ENCODE data around the gene BDH2.

Gene BDH2

DNA sequence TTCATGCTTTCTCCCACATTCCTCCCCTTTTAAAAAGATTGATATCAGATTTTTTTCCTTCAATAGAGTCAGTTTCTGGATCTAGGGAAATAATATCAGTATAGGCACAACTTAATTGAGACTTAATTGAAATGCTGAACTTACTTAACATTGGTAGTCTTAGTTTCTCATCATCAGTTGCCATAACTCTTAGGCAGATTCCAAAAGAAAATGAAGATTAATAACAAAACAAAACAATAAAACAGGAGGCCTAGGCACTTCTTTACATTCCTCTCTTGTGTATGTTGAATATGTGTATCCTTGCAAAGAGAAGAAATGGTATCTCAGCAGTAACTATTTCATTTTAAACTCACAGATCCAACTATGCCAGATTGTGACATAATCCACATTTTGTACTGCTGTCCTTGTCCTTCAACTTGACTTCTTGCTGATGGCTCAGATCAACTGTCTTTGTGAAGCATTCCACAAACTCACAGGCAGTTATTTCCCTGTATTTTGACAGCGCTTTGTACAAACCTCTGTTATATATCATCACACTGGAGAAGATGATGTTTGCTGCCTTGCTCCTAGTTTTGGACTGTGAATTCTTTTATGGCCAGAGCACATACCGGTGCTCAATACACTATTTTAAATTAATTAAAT is 14.0 kb downstream of the BDH2 start:
- DNase-seq (ENCODE audit: low read depth), result no peak

DNA sequence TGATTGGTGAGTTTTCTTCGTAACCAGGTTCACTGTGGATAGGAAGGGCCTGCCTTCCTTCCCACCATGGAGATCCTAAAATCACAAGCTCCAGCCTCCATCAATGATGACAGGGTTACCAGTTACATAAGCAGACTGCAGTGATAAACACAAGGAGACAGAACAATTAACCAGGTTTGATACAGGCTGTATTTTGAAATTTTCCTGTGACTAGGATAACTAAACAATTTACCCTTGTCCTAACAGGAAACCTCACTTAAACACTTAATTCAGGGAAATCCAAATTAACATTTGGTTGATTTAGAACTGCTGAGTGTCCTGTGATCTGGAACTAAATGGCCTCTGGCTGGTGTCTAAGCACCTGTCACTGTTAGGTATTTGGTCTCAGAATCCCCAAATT is 20.0 kb downstream of the BDH2 start:
- no peak for DNase-seq (ENCODE audit: low read depth)

DNA sequence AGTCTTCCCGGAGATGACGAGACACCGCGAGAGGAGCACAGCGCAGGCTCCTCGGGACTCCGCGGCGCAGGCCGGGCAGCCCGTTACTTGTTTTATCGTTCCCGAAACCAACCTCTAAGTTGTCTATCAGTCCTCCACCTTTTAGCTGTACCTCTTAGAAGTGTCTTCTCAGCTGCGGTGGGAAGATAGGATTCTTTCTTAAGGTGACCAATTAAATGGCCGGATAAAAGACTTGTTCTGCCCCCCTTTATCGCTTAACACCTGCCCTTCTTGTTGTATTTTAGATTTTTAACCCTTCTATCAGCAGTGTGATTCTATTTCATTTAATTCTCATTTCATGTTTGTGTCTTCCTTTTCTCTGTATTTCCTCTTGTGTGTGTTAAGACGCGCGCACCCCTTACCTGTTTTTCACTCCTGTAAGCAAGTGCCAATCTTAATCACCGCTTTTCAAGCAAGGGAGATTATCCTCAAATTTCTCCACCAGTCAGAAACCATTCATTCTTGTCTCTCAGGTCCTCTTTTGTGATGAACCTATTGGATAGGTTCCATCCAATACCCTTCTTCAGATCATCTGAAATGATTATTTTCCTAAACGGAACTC is 22.8 kb downstream of the BDH2 start, which contains the start of gene SLC9B2:
SLC9B2 (minus strand) TSS at position 15 of the 601 bp plus-strand sequence. CDS start 9,211 bp downstream, outside the sequence.
- no peak for DNase-seq (ENCODE audit: low read depth)

DNA sequence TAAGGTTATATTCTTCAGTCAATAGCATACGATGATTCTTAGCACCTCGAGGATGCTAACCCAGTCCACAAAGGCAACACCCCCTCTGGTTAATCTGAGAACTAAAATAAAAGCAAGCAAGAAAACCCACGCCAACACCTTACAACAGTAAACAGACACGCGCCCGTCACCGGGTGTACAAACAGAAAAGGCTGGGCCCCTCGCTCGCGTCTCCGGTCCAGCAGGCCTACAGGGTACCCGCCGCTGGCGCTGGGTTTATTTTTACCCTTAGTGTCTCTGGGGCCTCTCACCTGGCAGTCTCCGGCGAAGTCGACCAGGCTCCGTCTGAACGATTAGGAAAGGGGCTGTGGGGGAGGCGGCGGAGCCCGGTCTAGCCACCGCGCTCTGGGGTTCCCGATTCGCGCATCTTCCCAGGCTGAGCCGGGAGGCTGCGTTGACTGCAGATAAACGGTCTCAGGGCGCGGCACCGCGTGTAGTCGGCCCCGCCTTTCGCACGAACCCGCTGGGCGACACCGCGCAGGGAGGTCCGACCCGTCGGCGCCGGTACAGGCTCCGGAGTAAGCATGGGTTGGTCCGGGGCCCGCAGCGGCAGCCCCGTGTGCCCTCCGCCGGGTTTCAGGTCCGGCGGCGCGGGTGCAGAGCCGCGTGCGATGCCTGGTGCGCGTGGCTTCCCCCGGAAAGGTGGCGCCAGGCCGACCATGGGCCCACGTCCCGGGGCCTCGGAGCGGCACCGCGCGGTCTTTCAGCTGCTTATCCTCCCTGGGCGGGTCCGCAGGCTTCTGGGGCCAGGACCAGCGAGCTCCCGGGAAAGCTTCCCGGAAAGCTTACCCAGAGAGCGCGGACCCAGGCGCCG is 23.5 kb downstream of the BDH2 start:
- peak; percentile 57 for DNase-seq (ENCODE audit: low read depth)

DNA sequence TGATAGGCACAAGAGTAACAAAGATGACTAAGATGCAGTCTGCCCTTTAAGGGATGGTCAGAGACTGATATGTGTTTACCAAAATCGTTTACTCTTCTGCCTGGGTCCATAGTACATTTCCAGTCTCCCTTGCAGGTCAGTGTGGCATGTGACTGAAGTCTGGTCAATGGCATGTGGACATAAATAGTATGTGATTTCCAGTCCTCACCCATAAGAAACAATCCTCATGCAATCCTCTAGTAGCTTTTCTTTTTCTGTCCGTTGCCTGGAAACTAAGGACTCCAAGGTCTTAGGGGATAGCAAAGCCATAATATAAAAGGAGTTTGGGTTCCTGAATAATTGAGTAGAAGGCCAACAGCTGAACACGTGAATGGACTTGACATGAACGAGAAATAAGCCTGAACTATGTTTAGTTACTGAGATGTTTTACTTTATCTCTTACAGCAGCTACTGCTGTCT is 24.2 kb downstream of the BDH2 start:
- DNase-seq (ENCODE audit: low read depth), result no peak

DNA sequence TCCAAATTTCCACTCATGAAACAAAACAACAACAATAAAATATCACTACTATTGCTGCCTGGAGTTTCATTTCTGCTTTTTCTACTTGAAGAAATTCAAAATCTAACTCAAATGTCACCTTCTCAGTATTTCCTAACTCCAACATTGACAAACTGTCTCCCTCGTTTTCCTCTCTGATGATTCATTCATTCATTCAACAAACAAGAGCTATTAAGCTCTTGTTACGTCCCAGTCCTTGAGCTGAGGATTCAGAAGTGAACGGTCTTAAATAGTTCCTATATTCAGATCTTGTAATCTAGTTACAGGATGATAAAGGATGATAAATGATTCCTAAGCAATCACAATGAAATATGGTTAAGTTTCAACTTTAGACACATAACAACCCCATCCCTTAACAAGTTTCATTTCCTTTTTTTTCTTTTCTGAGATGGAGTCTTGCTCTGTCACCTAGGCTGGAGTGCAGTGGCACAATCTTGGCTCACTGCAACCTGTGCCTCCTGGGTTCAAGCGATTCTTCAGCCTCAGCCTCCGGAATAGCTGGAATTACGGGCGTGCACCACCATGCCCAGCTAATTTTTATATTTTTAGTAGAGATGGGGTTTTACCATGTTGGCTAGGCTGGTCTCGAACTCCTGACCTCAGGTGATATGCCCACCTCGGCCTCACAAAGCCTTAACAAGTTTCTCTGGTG is 24.7 kb downstream of the BDH2 start:
- DNase-seq (ENCODE audit: low read depth), result no peak

DNA sequence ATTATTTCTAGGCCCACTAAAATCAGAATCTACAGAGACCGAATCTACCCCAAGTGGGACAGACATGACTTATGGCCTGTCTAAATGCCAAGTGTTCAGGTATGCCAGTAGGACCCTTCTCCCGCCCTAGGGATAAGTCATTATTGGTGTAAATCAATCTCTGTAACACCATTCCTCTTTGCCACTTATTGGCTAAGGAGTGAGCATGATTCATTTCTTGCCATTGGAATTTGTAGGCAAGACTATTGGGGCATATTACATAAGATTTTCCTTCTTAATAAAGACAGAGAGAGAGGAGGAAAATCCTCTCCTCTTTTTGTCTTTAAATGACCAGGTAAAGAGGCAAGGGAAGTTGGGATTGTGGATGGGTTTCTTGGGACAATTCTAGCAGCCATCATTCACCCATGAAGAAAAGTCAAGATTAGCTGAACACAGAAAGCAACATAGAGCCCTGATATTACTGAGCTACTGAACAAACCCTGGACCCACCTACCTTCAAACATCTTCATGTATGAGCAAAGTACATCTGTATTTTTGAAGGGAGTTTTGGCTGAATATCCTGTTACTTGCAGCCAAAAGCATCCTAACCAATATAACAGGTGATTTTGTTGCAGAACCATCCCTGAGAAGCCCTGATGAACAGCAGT is 25.7 kb downstream of the BDH2 start:
- DNase-seq (ENCODE audit: low read depth), result no peak

DNA sequence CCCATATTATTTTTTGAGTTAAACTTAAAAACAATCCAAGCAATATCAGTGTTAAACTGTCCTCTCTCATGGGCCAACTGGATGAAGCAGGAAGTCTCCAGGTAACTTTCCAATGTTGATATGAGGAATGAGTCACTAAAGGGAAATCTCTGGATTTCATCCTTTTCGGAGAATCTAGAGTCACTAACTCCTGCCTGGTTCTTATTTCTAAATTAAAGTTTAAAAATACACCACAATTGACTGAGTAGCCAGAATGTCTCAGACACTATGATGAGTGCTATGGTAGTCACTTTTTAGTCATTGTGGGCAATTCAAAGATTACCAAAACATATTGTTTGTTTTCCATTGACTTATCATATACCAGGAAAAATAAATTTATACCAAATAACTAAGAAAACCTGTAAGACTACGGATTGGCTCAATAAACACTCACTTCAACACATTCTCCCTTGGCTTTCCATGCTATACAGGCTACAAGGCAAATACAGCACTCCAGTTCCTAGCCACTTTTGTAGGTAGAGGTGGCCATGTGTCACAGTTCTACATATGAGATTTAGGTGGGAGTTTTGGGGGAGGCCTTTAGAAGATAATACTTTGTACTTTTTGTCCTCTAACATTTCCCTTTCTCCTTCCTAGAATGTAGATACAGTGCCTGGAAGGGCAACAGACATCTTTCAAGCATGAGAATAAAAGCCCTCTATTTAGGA is 31.6 kb downstream of the BDH2 start:
- DNase-seq (ENCODE audit: low read depth), result no peak

DNA sequence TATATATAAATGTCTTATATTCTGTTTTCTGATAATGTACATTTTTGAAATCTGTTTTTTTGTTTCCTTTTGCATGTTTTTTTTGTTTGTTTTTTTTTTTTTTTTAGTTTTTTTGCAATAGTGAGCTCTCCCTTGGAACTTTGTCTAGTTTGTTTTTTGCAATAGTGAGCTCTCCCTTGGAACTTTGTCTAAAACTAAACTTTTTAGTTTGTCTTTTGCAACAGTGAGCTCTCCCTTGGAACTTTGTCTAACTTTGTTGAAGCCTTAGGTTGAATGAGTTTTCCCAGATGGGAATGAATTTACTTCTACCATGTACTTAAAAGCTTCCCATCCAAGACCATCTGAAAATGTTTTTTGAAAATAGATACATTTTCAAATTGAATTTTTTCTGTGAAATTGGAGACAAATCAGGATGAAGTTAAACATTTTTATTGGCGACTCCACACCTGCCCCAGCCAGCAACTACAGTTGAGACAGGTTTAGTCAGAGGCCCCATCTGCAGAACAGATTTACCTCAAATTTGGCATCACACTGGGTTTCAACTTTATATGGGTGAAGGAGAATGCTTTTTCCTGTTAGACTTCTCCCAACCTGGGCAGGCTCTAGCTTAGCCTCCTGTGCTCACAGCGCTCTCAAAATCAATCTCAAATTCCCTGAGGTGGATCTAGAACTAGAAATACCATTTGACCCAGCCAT is 39.0 kb downstream of the BDH2 start:
- no peak for DNase-seq (ENCODE audit: low read depth)

DNA sequence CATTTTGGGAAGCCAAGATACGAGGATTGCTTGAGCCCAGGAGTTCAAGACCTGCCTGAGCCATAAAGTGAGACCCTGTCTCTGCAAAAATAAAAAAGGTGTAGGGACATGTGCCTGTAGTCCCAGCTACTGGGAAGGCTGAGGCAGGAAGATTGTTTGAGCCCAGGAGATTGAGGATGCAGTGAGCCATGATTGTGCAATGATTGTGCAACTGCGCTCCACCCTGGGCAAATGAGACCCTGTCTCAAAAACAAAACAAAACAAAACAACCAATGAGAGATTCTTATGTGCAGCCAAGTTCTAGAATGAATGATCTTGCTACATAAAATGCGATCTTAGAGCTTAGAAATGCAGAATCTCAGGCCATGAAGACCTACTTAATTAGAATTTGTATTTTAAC is 45.6 kb downstream of the BDH2 start:
- no peak for DNase-seq (ENCODE audit: low read depth)

DNA sequence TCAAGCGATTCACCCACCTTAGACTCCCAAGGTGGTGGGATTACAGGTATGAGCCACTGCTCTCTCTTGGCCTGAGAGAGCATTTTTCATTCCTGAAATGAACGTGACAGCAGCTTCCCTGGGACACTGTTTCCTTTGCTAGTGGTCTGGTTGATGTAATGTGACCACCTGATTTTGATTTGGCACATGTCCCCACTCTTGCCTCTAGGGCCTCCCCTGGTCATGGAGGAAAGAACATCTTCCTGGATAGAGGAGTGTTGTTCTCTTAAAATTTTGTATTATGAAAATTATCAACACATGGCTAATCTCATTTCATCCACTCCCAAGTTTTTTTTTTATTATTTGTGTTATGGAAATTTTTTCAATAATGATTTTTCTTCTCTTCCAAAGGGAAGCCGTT is 46.9 kb downstream of the BDH2 start:
- DNase-seq (ENCODE audit: low read depth), result no peak

DNA sequence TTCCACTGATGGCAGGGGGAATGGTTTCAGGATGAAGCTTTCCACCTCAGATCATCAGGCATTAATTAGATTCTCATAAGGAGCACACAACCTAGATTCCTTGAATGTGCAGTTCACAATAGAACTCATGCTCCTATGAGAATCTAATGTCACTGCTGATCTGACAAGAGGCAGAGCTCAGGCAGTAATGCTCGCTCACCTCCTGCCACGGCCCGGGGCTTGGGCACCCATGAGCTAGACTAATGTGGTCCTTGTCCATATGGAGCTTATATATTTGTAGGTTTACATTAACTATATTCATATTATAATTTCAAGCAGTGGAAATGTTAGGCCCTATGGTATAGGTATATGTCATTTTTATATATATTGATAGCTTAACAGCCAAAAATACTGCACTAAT is 47.5 kb downstream of the BDH2 start:
- no peak for DNase-seq (ENCODE audit: low read depth)

DNA sequence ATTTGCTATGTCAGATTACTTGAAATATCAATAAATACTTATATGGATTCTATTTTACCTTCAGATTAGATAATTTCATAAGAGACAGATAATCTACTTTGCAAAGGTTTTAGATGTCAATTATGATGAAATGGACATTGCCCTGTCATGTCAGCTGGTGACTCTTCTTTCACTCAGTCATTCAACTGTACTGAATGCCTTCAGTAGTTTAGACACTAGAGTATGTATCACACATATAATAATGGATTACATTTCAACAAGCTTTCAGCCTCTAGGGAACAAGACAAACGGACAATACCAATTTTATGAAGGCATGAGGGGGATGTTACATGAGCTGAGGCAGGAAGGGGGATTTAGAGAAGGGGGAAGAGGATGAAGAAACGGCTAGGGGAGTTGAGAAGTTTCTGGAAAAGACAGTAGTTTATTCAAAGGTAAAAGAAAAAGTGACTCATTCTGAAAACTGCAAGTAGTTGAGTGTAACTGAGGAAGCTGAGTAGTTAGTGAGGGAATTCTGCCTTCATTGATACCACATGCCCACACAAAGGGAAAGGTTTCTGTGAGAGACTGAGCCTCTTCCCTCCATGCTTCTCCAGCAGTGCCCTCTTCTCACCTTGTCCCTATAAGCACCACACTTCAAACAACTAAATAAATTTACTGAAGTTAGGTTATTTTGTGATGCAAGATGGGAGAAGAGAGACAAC is 48.7 kb downstream of the BDH2 start:
- peak; percentile 3 for DNase-seq (ENCODE audit: low read depth)

DNA sequence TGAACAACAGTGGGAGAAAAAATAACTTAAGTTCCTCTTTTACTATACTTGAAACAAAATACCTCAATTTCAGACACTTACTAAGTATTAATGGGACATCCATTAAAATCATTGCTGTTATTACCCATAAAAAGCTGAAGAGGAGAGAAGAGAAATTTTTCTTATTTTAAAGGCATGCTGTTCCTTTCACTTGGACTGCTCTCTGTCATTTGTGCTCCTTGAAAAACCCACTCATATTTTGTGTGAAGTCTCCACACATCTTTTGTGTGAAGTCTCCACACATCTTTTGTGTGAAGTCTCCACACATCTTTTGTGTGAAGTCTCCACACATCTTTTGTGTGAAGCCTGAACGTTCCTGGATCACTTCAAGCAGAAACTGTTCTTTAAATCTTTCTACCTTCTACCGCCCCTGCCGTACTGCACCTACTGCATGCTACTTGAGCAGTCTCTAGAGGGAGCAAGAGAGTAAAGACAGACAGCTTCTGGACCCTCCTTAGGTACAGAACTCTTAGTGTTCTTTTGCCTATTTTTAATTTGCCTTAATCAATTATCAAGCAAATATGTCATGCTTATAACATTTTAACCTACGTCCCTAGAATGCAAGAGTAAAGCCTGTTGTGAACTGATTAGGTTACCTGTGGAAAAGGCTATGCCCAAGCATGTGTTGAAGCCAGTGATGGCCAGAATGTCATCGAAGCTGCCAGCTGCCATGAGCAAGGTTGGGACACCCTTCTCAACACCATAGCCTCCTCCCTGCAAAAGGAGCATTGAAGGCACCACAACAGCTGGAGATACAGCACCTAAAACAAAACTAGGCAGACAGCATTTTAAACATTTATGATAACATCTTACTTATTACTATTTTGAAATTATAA is 53.0 kb downstream of the BDH2 start:
- peak; percentile 20 for DNase-seq (ENCODE audit: low read depth)

DNA sequence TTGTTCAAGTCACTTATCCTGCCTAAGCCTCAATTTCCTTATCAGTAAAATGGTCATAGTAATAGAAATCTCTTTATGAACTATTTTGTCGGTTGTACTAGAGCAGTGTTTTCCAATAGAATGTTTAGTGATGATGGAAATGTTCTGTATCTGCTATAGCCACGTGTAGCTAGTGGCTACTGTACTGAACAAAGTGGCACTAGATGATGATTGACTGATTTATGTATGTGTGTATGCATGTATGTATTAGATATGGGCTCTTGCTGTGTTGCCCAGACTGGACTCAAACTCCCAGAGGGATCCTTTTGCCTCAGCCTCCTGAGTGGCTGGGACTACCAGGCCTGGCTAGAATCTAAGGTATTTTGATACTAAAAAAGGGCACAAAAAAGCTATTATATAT is 55.5 kb downstream of the BDH2 start:
- no peak for DNase-seq (ENCODE audit: low read depth)

DNA sequence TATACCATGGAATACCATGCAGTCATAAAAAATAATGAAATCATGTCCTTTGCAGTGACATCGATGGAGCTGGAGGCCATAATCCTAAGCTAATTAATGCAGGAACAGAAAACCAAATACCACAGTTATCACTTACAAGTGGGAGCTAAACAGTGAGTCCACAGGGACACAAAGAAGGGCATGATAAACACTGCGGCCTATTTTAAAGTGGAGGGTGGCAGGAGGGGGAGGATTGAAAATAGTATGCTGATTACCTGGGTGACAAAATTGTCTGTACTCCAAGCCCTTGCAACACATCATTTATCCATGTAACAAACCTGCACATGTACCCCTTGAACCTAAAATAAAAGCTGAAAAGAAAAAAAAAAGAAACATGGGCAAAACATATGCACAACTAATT is 63.5 kb downstream of the BDH2 start:
- no peak for DNase-seq (ENCODE audit: low read depth)

DNA sequence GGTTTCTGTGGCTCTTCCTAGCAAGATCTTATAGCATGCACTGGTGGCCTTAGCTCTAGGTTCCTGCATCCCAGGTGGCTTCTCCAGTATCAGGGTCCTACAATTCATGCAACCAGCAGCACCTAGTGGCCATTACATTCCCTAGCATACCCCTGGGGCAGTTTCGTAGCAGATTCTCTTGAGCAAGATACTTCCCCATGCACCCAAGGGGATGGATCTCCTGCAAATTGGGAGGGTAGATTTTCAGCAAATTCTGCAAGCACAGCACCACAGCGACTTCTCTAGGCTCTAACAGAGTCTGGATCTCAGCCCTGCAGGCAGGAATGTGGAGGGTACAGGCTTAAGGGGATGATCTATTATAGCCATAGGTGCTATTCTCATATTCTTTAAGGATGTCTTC is 67.1 kb downstream of the BDH2 start:
- DNase-seq (ENCODE audit: low read depth), result no peak

DNA sequence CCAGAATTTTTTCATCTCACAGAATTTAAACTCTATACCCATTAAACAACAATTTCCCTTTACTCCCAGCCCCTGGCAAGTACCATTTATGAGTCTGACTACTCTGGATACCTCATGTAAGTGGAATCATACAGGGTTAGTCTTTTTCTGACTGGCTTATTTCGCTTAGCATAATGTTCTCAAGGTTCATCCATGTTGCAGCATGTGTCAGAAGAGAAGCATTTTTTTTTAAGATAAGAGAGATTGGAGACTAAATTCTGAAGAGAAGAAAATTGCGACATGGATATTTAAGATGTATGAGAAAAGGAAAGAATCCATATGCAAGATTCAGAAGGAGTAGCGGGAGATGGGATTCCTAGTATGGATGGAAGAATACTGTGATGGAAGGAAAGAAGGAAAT is 68.8 kb downstream of the BDH2 start:
- DNase-seq (ENCODE audit: low read depth), result no peak

DNA sequence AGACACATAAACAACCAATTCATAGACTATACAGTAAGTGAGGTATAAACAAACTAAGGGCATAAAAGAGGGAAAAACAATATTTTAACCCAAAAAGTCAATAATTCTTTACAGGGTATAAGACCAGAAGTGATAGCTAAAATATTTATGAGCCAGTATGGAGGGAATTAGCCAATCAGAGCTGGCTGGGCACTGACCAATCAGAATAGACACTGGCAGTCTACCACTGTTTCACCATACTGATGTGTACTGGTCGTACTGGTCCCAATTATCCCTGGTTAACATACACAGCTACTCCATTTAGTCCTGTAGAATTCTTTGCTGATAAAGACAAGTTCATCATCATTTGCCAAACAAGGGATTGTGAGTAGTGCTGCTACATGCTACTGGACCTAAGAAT is 70.3 kb downstream of the BDH2 start:
- no peak for DNase-seq (ENCODE audit: low read depth)
